ENCODE data around the gene LBX2. TPM values are rescaled to one million over a fixed set of nuclear protein-coding genes. Genes with fewer than 3 reads are reported as not detected.

LBX2 gene
- total and polyA plus RNA-seq, 2 experiments from 2014 or later, result 0.24 to 0.57 TPM

- peak overlapping the region; percentile 96 for H2AFZ ChIP-seq
- H3K4me2 ChIP-seq, result peak overlapping the region; percentile 95
- peaks cover 7% of the 10 kb centered on the region; the same call in 1 of the 2 replicates for H3K36me3 ChIP-seq (ENCODE audit: insufficient read depth)
- H3K4me3 ChIP-seq, result peak overlapping the region; percentile 71
- H3K4me1 Mint-ChIP-seq, result peaks cover 61% of the 10 kb centered on the region
- TF ChIP-seq ZNF462 (CRISPR knock-in tag; IDR thresholded peaks at IDR 0.05), result no peak
- TF ChIP-seq CREB1 (CRISPR knock-in tag; IDR thresholded peaks at IDR 0.05; ENCODE audit: low read depth), result no peak
- TF ChIP-seq ETS1 (IDR thresholded peaks at IDR 0.05), result no peak
- TF ChIP-seq REST (IDR thresholded peaks at IDR 0.05; ENCODE audit: unreplicated experiment), result no peak
- peak; percentile 78 for TF ChIP-seq EZH2phosphoT487 (IDR thresholded peaks at IDR 0.05; ENCODE audit: unreplicated experiment)
- peak; percentile 97 for TF ChIP-seq EZH2 (IDR thresholded peaks at IDR 0.05; ENCODE audit: low read depth, unreplicated experiment)
- TF ChIP-seq JUNB (IDR thresholded peaks at IDR 0.05; ENCODE audit: unreplicated experiment), result no peak
- no peak for TF ChIP-seq CTCF (conservative IDR thresholded peaks at IDR 0.05; ENCODE audit: low read depth in 2 of 2)
- no peak for TF ChIP-seq ZNF331 (CRISPR knock-in tag; IDR thresholded peaks at IDR 0.05; ENCODE audit: low read depth)
- no peak for TF ChIP-seq ZNF114 (CRISPR knock-in tag; IDR thresholded peaks at IDR 0.05)
- peaks cover 56% of the 10 kb centered on the region for H3K4me1 ChIP-seq (ENCODE audit: insufficient read depth)
- peak overlapping the region; percentile 86 for H3K4me3 Mint-ChIP-seq
- peaks cover 41% of the 10 kb centered on the region for H3F3A ChIP-seq (replicated peaks; ENCODE audit: low read depth)
- no peaks in the 10 kb centered on the region for H3K9me3 Mint-ChIP-seq
- peaks cover 11% of the 10 kb centered on the region for H4K20me1 ChIP-seq (replicated peaks; ENCODE audit: insufficient read depth)
- H3K9me2 ChIP-seq (ENCODE audit: insufficient read depth), result no peaks in the 10 kb centered on the region
- no peak overlapping the region for H3K27ac Mint-ChIP-seq
- ATAC-seq (no peak), DNase-seq (ENCODE audit: low spot score) (no peak)
- H3K27ac ChIP-seq (ENCODE audit: low read depth), result no peak overlapping the region
- H3K36me3 Mint-ChIP-seq (ENCODE audit: low read depth), result peaks cover 28% of the 10 kb centered on the region
- peaks cover 98% of the 10 kb centered on the region for H3K27me3 ChIP-seq (ENCODE audit: insufficient read depth)
- peaks cover 8% of the 10 kb centered on the region for H3K79me2 ChIP-seq (replicated peaks; ENCODE audit: insufficient read depth)
- H3K27me3 Mint-ChIP-seq (ENCODE audit: insufficient read depth, low read depth, poor library complexity), result peaks cover 99% of the 10 kb centered on the region
Measured at GRCh38 chr2:74502147-74502719, 2.8 kb upstream of the LBX2 start.
